ENCODE measurements around the gene S100A13.
"Not testable (repeated sequence)": the region's sequence is repeated elsewhere in the genome, so short reads cannot be mapped to it uniquely, and the experiment has no call there.

S100A13 gene

DNA sequence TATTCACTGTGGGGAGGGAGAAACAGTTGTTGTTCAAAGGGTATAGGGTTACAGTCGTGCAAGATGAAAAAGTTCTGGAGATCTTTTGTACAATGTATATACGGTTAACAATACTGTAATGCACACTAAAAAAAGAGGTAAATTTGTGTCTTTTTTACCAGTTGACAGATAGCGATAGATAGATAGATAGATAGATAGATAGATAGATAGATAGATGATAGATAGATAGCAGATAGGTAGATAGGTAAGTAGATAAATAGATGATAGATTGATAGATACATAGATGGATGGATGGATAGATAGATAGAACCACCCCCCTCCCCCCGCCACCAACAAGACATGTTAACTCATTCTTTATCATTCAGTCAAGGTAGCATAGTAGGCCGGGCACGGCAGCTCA, 24.6 kb downstream of the S100A13 start:
- no peak for DNase-seq (ENCODE audit: low spot score)

GRCh38 chr1:153599847-153600246, 27.5 kb downstream of the S100A13 start:
- DNase-seq (ENCODE audit: low spot score), result no peak

GRCh38 chr1:153598309-153599172, 28.8 kb downstream of the S100A13 start:
- peak; percentile 7 for DNase-seq (ENCODE audit: low spot score)

GRCh38 chr1:153597206-153597605, 30.1 kb downstream of the S100A13 start:
- DNase-seq (ENCODE audit: low spot score), result peak; percentile 10

GRCh38 chr1:153592748-153593147, 34.6 kb downstream of the S100A13 start:
- no peak for DNase-seq (ENCODE audit: low spot score)

DNA sequence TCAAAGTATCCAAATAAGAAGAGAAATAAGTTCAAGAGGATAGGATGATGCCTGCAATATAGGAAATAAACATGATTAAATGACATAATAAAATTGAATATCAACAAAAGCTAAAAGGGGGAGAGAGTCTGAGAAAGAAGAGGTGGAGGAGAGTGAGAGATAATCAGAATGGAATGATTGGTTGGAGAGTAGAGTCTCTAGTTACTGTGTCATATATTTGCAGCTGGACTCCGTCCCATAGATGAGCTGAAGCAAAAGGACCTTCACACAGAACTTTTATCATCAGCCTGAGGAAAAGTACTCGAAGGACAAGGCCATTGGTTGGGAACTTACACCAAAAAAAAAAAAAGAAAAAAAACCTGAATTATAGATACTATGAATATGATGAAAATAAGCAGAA, 38.8 kb downstream of the S100A13 start:
- no peak for DNase-seq (ENCODE audit: low spot score)

DNA sequence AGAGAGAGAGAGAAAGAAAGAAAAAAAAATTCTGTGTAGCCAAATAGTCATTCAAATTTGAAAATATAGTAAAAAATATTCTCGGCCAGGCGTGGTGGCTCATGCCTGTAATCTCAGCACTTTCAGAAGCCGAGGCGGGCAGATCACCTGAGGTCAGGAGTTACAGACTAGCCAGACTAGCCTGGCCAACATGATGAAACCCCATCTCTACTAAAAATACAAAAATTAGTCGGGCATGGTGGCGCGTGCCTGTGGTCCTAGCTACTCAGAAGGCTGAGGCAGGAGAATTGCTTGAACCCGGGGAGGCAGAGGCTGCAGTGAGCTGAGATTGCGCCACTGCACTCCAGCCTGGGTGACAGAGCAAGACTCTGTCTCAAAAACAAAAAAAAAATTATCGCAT, 39.3 kb downstream of the S100A13 start:
- not testable (repeated sequence) for DNase-seq (ENCODE audit: low spot score)

DNA sequence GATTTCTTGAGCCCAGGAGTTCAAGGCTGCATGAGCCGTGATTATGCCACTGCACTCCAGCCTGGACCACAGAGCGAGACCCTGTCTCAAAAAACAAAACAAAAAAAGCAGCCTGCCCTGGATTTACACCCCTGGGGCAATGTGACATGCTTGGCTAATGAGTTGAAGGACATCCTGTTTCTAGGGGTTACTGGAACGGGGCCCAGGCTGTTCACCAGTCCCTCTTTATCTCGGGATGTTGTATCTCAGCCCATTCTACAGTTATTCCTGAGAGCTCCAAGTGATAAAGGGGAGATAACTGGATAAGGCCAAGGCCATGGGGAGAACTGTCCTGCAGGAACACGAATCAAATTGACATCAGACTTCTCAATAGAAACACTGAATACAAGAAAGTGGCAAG, 40.0 kb downstream of the S100A13 start:
- no peak for DNase-seq (ENCODE audit: low spot score)

DNA sequence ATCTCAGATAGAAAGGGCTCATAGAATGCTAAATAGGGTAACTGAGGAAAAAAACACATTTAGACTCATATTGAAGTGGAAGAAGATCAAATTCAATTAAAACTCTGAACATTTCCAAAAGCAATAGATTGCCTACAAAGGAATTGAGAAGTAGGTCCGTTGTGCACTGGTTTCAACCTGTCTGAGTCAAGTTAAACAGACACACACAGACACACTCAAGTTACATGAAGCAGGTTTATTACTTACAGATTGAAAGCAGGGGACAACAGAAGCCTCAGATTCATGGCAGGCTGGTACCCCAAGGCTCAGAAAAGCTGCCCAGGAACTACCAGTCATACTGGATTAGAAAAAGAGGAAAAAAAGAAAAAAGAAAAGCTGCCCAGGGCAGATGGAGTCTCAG, 41.0 kb downstream of the S100A13 start:
- DNase-seq (ENCODE audit: low spot score), result no peak

- DNase-seq (ENCODE audit: low spot score), result no peak
Observed at GRCh38 chr1:153585006-153585405, 42.3 kb downstream of the S100A13 start.

DNA sequence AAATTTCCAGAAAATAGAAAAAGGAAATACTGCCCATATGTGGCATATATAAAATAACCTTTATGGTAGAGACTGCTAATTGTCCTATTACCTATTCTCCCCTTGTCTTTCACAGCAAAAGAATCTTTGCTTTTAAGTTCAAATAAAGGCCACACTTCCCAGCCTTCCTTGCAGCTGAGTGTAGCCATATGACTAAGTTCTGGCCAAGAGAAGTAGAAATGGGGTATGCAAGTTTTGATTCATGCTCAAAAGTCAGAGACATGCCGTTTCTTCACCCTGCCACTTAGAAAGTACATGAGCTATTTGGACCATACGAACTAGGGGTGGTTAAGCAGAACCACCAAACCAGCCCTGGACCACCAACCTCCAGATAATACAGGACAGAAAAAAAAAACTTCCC, 43.3 kb downstream of the S100A13 start:
- no peak for DNase-seq (ENCODE audit: low spot score)

GRCh38 chr1:153583514-153583913, 43.8 kb downstream of the S100A13 start:
- not testable (repeated sequence) for DNase-seq (ENCODE audit: low spot score)

DNA sequence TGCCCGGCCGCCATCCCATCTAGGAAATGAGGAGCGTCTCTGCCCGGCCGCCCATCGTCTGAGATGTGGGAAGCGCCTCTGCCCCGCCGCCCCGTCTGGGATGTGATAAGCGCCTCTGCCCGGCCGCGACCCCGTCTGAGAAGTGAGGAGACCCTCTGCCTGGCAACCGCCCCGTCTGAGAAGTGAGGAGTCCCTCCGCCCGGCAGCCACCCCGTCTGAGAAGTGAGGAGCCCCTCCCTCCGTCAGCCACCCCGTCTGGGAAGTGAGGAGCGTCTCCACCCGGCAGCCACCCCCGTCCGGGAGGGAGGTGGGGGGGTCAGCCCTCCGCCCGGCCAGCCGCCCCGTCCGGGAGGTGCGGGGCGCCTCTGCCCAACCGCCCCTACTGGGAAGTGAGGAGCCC, 44.5 kb downstream of the S100A13 start:
- DNase-seq (ENCODE audit: low spot score), result not testable (repeated sequence)

GRCh38 chr1:153578936-153579335, 48.4 kb downstream of the S100A13 start:
- DNase-seq (ENCODE audit: low spot score), result no peak

DNA sequence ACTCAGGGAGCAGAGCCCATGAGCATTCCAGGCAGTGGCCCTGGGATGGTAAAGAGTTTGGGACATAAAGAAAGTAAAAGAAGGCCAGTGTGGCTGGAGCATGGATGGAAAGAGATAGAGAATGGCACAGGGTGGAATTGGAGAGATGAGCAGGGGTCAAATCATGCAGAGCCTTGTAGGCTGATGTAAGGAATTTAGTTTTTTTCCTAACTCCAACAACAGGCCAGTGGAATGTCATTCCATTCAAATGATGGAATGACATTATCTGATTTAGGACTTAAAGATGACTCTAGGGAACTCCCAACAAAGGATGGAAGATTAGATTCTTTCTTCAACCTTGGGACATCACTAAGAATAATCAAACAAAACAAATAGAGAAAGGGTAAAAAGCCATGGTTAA, 48.8 kb downstream of the S100A13 start:
- no peak for DNase-seq (ENCODE audit: low spot score)

DNA sequence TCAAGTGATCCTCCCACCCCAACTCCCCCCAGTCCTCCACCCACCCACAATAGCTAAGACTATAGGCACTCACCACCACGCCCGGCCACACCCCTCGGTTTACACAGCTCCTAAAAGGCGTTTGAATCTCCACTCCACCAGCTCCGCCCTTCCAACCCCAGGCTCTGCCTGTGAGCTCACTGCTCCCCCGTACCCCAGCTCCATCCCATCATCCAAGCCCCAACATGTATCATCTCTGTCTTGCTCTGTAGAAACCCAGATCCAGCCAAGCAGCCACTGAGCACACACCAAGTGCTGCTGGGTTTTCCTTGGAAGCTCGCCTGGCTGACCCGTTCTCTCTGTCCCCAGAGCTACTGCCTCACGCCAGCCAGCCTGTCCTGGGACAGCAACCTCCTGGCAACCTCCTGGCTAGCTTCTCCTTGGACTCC, 49.7 kb downstream of the S100A13 start:
- no peak for DNase-seq (ENCODE audit: low spot score)

GRCh38 chr1:153577138-153577537, 50.2 kb downstream of the S100A13 start:
- DNase-seq (ENCODE audit: low spot score), result no peak

DNA sequence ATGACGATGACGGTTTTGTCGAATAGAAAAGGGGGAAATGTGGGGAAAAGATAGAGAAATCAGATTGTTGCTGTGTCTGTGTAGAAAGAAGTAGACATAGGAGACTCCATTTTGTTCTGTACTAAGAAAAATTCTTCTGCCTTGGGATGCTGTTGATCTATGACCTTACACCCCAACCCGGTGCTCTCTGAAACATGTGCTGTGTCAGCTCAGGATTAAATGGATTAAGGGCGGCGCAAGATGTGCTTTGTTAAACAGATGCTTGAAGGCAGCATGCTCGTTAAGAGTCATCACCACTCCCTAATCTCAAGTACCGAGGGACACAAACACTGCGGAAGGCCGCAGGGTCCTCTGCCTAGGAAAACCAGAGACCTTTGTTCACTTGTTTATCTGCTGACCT, 51.8 kb downstream of the S100A13 start:
- not testable (repeated sequence) for DNase-seq (ENCODE audit: low spot score)

DNA sequence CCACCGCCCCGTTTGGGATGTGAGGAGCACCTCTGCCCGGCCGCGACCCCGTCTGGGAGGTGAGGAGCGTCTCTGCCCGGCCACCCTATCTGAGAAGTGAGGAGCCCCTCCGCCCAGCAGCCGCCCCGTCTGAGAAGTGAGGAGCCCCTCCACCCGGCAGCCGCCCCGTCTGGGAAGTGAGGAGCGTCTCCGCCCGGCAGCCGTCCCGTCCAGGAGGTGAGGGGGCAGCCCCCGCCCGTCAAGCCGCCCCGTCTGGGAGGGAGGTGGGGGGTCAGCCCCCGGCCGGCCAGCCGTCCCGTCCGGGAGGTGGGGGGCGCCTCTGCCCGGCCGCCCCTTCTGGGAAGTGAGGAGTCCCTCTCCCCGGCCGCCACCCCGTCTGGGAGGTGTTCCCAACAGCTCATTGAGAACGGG, 52.2 kb downstream of the S100A13 start:
- not testable (repeated sequence) for DNase-seq (ENCODE audit: low spot score)

DNA sequence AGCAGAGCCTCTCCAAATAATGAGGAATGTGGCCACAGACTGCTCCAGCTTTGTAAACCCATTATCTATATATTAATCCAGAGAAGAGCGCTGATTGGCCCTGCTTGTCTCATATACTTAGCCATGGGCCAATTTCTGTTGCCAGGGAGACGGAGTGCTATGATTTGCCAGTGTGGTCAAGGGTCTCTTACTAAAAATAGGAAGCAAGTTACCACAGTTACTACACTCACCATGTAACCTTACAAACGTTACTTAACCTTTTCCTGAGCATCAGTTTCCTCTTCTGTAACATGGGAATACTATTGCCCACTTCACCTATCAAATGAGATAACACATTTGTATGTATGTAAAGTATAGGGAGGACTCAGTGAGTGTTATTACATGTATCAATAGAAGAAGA, 54.0 kb downstream of the S100A13 start:
- DNase-seq (ENCODE audit: low spot score), result no peak

DNA sequence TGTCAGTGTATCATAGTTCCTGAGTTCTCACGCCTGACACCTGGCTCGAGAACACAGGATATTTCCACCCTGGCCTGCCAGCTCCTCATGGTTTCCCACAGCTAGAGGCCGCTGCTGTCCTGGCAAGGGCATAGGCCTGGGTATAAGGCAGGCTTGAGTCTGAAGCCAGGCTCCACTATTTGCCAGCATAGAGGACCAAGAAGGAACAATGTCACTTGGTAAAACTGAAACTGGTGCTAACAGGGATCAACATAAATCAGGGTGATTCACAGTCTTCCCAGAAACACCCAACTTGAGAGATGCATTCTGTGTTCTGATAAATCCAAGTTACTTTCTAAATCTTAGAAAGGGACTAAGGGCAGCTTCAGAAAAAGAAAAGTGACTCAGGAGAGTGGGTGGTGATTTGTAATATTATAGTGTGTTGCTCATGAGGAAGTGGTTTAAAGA, 54.7 kb downstream of the S100A13 start:
- DNase-seq (ENCODE audit: low spot score), result peak; percentile 57

DNA sequence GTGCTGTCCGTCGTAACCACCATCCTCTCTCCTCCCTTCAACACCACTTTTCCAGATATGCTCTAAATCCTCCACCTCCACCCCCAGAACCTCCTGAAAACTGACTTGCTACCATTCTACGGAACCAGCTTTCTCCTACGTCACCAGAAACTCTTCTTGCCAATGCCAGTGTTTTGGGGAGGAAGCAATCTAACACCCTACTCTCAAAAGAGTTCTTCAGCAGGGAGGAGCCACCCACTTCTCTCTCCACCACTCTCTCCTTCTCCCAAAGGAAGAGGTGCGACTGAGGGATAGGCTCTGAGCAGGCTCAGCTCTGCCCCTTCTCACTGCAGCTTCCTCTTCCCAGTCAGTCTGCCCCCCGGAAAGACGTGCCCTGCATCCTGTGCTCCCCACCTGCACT, 55.6 kb downstream of the S100A13 start:
- DNase-seq (ENCODE audit: low spot score), result no peak

- DNase-seq (ENCODE audit: low spot score), result no peak
Observed at GRCh38 chr1:153570874-153571273, 56.4 kb downstream of the S100A13 start.

DNA sequence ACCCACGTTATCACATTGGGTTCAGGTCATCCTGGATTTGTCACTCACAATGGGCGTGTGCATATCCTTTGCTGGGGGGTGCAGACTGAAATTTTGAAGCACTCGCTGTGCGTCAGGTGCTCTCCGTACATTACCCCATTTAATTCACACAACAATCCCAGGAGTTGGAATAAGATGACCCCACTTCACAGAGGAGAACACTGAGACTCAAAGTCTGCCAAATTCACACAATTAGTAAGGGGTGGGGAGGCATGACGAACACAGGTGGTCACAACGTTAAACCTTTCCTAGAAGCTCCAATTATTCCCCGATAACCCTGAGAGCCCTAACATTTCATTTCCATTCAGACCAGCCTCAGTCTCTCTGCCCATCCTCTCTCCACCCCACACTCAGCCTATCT, 57.8 kb downstream of the S100A13 start:
- DNase-seq (ENCODE audit: low spot score), result no peak

Data from CD4-positive, alpha-beta T cell treated with Interleukin-15 for 4 hours (primary cell).